Measurements from ENCODE around the gene LHX1.

Gene LHX1

DNA sequence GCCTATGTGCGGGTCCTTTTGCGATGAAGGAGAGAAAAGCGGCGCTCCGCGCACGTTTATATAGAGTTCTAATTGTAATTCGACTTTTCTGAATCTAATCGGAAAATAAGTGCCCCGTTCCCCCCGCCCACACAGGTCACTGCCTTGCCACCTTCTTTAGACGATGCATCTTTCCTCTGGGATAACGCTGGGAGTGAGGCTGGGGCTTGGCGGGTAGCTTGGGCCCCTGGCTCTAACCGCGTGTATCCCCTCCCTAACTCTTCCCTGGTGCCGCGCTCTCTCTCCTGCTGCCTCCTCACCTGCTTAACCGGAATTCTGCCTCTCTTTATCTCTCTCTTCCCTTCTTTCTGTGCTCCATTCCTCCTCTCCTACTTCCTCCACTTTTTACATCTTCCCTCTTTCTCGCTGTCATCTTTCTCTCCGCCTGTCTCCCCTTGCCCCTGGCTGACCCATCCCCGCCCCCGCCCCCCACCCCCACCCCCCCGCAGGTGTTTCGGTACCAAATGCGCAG is 2.6 kb downstream of the LHX1 start:
- no peak for DNase-seq

DNA sequence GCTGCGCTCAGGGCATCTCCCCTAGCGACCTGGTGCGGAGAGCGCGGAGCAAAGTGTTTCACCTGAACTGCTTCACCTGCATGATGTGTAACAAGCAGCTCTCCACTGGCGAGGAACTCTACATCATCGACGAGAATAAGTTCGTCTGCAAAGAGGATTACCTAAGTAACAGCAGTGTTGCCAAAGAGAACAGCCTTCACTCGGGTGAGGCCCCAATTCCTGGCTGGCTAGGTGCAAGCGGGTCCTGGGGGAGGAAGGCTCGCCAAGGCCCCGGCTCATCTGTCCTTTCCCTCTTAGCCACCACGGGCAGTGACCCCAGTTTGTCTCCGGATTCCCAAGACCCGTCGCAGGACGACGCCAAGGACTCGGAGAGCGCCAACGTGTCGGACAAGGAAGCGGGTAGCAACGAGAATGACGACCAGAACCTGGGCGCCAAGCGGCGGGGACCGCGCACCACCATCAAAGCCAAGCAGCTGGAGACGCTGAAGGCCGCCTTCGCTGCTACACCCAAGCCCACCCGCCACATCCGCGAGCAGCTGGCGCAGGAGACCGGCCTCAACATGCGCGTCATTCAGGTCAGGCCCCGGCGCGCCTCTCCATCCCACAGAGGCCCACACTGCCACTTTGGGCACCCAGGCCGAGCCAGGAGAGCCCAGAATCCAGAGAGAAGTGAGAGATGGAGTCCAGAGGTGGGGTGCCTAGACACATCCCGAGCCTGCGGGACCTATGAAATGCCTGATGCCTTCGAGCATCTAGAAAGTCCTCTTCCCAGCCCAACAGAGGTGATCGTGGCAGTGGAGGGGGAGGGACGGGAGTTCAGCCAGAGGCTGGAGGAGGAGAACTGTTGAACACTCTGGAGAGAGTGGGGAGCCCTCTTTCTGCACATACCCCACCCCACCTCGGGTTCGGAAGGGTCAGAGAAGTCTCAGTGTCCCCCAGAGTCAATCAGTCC is 3.3 kb downstream of the LHX1 start:
- no peak for DNase-seq

GRCh38 chr17:36941265-36942010 is 4.2 kb downstream of the LHX1 start:
- DNase-seq = no peak

DNA sequence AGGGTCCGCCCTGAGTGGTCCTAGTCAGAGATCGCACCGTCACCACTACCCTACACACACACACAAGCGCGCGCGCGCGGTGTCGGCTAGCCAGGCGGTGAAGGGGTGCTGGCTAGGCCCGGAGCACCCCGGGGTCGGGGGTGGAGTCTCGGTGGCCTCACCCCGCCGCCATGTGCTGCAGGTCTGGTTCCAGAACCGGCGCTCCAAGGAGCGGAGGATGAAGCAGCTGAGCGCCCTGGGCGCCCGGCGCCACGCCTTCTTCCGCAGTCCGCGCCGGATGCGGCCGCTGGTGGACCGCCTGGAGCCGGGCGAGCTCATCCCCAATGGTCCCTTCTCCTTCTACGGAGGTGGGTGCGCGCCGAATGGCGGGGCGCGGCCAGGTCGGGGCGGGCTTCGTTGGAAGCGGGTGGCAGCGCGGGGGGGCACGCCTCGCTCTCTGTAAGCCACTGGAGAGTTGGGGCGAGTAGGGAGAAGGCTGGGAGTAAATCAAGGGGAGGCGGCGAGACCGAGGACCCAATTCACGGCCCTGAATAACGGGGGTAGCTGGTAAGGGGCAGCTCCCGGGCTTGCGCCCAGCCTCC is 4.8 kb downstream of the LHX1 start:
- no peak for DNase-seq

DNA sequence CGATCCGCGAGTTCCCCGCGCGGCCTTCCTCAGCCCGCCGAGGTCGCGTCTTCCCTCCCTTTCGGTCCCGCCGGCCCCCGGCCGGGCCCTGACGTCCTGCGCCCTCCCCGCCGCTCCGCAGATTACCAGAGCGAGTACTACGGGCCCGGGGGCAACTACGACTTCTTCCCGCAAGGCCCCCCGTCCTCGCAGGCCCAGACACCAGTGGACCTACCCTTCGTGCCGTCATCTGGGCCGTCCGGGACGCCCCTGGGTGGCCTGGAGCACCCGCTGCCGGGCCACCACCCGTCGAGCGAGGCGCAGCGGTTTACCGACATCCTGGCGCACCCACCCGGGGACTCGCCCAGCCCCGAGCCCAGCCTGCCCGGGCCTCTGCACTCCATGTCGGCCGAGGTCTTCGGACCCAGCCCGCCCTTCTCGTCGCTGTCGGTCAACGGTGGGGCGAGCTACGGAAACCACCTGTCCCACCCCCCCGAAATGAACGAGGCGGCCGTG is 5.4 kb downstream of the LHX1 start:
- peak; percentile 26 for DNase-seq

DNA sequence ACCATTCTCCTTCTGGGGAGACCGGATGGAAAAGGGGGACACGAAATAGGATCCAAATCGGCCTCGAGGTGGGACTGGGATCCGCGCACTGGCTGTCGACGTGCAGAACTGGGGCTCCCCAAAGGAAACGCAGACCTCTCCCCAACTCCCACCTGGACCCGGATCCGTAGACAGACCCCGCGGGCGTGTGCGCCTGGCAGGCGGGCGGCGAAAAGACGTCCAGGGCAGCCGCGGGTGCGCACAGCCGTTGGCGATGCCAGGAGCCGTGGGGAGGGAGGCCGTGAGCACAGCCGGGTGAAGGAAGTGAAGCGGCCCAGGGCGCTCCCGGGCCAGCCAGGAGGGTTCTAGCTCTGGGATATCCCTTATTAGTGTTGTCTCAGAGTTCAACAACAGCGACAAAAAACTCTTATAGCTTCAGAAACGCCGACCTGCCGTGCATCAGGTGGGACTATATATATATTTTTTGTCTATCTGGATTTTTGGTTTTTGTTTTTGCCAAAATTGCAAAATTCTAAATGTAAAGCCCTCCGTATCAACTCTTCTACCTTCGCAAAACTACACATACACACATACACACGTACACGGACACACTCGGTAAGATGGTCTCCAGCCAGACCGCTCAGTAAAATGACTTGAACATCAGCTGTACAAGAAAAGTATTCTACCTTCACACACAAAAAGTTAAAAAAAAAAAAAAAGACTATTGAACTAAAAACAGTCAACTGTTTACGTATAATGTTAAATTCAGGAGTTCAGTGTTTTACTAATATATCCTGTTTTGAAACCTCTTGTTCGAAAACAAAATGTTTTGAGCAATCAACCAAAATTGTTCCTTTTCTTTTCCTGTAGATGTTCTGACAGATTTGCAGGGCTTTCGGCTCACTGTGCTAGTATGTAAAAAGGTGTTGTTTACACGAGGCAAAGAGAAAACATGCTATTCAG is 6.2 kb downstream of the LHX1 start:
- DNase-seq = no peak

- no peak for DNase-seq
Observed at GRCh38 chr17:36944553-36944952, 7.3 kb downstream of the LHX1 start.

DNA sequence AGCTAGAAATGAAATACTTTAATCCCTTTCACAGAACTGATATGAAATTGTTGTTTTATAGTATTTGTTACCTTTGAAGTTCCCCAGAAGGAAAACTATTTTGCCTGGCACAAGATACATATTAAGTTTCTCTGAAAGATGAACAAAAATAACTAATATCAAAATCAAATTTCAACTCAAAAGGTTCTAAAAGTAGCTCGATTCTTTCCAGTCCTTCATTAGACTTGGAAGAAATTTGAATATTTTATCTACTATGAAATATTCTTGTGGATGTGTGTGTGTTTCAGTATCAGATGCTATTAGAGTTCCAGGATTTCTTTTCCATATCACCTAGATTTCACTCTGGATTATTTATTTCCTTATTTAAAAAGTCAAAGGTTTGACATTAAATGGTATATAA is 7.9 kb downstream of the LHX1 start:
- DNase-seq = no peak

GRCh38 chr17:36945959-36946725 is 8.9 kb downstream of the LHX1 start:
- DNase-seq = no peak

DNA sequence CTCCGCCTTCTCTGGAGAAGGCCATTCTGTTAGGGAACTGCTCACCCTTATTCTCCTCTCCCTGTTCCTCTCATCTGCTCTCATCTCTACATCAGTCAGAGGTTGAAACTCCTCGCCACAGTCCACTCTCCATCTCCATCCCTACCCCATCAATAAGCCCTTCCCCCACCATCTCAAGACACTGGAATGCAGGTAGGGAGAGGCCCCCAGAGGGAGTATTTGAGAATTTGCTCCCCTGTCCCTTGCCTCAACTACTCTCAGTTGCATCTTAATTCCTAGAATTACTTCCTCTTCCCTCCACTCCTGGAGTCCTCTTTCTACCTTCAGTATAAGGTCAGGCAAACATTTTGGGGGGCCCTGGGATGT is 9.4 kb downstream of the LHX1 start:
- no peak for DNase-seq

- DNase-seq = no peak
Observed at GRCh38 chr17:36947922-36948716, 10.8 kb downstream of the LHX1 start.

- peak; percentile 94 for DNase-seq
Observed at GRCh38 chr17:36948717-36949460, 11.6 kb downstream of the LHX1 start, which contains the start of gene AATF. Gene AATF (plus strand): TSS chr17:36948954. CDS start chr17:36949126, 172 bp downstream.

GRCh38 chr17:36949461-36949927 is 12.2 kb downstream of the LHX1 start:
- DNase-seq = no peak

DNA sequence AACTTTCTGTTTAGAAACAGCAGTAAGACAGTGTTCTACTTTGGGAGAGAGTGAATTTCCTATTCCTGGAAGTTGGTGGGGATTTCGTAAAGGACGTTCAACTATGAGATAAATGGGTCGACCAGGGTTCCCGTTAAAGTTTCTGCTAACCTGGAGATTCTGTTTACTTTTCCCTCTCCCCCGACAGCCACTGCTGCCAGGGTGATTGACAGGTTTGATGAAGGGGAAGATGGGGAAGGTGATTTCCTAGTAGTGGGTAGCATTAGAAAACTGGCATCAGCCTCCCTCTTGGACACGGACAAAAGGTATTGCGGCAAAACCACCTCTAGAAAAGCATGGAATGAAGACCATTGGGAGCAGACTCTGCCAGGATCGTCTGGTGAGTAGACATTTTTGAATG is 12.8 kb downstream of the LHX1 start:
- DNase-seq = no peak

DNA sequence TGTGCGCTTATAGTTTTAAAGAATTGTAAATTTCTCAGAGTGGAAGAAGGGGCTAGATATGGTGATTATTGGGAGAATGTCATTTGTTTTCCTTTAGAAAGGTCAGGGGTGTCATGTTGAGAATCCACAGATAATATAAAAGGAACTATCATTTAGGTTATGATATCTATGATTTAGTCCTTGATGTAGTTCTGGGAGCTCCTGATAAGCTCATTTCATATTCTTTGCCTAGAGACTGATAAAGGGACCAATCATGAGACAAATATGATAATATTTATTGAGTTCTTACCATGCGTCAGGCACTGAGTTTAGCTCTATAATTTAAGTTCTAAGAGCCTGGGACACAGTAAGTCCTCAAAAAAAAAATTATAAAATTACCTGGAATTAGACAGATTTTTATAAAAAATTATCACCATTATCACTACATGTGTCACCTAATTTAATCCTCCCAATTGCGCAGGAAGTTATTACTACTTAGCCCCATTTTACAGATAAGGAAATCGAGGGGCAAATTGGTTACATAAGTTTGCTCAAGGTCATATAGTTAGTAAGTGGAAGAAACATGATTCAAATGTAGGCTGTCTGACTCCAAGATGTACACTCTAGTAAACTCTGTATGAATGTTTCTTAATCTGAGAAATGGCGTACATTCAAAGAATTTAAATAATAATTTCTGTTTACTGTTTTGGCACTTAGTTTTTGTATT is 14.0 kb downstream of the LHX1 start:
- DNase-seq = no peak

GRCh38 chr17:36971508-36971907 is 34.2 kb downstream of the LHX1 start:
- DNase-seq = no peak

DNA sequence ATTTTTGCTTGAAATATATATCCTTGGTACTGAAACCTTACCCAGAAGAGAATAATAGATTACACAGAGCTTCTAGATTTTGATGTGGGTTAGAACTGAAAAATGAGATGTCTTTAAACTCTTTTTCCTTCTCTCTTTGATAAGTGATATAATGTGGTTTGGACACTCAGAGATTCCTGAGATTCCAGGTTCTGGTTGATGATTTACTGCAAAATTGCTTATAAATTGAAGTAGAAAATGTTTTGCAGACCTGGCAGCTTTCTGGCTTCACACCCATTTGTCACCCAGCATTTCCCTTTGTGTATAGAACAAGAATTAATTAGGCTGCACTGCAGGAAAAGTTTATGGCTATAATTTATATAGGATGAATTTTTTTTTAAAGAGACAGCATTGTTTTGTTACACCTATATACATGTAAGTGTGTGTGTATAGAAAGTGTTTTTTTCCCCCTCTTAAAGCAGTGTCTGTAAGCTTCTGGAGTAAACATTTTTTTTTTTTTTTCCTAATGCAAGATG is 35.0 kb downstream of the LHX1 start:
- DNase-seq = no peak

GRCh38 chr17:36972905-36973304 is 35.6 kb downstream of the LHX1 start:
- no peak for DNase-seq
